ENCODE data around the gene SERTM1. TPM values are rescaled to one million over a fixed set of nuclear protein-coding genes. Genes with fewer than 3 reads are reported as not detected.

SERTM1 gene
- total RNA-seq, 4 donors from 2014 or later: 1.3 to 6.6 (median 4.0) TPM

- peak overlapping the region; percentile 5 to 52 (median 19) for H3K4me3 ChIP-seq (replicated peaks in 1 of 3)
- WGBS, 2 donors: 13% methylated on average over 28 of the region's 33 CpGs
- no peaks in the 10 kb centered on the region for H3K27me3 ChIP-seq
- H3K27ac ChIP-seq: peak overlapping the region in 1 of 3 donors; percentile 24
- peaks cover 0 to 5% of the 10 kb centered on the region in 2 donors for H3K4me1 ChIP-seq
- intact Hi-C loops (cut with DNase I): no loop called here
- TF ChIP-seq POLR2A (IDR thresholded peaks at IDR 0.05): no peak
- TF ChIP-seq, protein P1, sequence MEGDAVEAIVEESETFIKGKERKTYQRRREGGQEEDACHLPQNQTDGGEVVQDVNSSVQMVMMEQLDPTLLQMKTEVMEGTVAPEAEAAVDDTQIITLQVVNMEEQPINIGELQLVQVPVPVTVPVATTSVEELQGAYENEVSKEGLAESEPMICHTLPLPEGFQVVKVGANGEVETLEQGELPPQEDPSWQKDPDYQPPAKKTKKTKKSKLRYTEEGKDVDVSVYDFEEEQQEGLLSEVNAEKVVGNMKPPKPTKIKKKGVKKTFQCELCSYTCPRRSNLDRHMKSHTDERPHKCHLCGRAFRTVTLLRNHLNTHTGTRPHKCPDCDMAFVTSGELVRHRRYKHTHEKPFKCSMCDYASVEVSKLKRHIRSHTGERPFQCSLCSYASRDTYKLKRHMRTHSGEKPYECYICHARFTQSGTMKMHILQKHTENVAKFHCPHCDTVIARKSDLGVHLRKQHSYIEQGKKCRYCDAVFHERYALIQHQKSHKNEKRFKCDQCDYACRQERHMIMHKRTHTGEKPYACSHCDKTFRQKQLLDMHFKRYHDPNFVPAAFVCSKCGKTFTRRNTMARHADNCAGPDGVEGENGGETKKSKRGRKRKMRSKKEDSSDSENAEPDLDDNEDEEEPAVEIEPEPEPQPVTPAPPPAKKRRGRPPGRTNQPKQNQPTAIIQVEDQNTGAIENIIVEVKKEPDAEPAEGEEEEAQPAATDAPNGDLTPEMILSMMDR (IDR thresholded peaks at IDR 0.05): no peak
- H3K36me3 ChIP-seq: no peaks in the 10 kb centered on the region
- no peaks in the 10 kb centered on the region for H3K9me3 ChIP-seq
- DNase-seq: no peak
Measured at GRCh38 chr13:36674337-36675212, 755 bp downstream of the SERTM1 start.

DNA sequence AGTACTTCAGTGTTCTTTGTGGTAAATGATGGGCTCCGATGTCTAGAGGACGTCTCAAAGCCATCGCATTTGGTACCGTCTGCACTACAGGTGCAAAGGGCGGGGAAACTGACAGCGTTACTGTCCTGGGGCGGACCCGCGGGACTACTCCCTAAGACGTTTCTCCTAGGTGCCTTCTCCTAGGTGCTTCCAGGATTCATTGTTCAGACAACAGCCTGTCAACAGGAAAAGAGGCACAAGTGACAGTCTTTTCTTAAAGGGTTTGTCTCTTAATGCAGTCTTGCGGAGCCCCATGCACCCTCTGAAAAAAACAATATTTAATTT lies 1.4 kb downstream of the SERTM1 start:
- Histone ChIP-seq H3K27me3 (no peaks in the 10 kb centered on the region), H3K4me3 (replicated peaks in 1 of 3) (peak overlapping the region in 1 of 3 donors; percentile 52)
- WGBS, 2 donors: 55 to 64% methylated on average over 11 of the region's 11 CpGs

DNA sequence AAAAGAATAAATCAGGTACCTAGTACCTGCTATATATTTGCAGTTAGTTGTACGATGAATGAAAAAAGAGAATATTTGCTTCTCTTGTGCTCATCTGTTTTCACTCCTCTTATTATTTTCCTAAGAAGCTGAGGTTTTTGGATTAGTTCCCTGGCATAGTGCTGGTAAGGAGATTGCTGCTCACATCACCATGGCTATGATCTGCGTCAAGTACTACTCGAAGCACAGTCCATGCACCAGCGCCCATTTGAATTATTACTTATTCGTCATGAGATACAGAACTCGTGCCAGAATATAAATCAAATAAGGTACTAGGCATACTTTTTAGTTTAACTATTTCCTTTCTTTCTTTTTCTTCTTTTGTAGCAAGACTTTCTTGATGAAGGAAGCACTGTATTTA lies 7.1 kb downstream of the SERTM1 start:
- peaks cover 7 to 23% of the 10 kb centered on the region in 2 donors for H3K4me1 ChIP-seq
- intact Hi-C loops (cut with DNase I): no loop called here
- peak; percentile 42 to 50 for DNase-seq
- 9 to 19% methylated on average over 6 of the region's 6 CpGs for WGBS, 2 donors
- no peaks in the 10 kb centered on the region for H3K36me3 ChIP-seq
- no peaks in the 10 kb centered on the region for H3K9me3 ChIP-seq
- no peak overlapping the region for H3K4me3 ChIP-seq (replicated peaks in 1 of 3)
- no peak for TF ChIP-seq POLR2A (IDR thresholded peaks at IDR 0.05)
- TF ChIP-seq, protein P1 (IDR thresholded peaks at IDR 0.05): no peak
- peak overlapping the region; percentile 52 to 77 (median 77) for H3K27ac ChIP-seq
- H3K27me3 ChIP-seq: no peaks in the 10 kb centered on the region

More for the DNA sequence above, 1.4 kb downstream of the SERTM1 start:
- TF ChIP-seq, protein P1 (IDR thresholded peaks at IDR 0.05): no peak
- no peak for TF ChIP-seq POLR2A (IDR thresholded peaks at IDR 0.05)
- no peak for DNase-seq
- intact Hi-C loops (cut with DNase I): no loop called here
- H3K4me1 ChIP-seq: peaks cover 4 to 9% of the 10 kb centered on the region in 2 donors
- no peaks in the 10 kb centered on the region for H3K9me3 ChIP-seq
- no peaks in the 10 kb centered on the region for H3K36me3 ChIP-seq
- H3K27ac ChIP-seq: no peak overlapping the region

- Histone ChIP-seq H3K9me3 (no peaks in the 10 kb centered on the region), H3K27me3 (no peaks in the 10 kb centered on the region), H3K36me3 (no peaks in the 10 kb centered on the region), H3K4me3 (replicated peaks in 1 of 3) (no peak overlapping the region), H3K27ac (peak overlapping the region in 2 of 3 donors; percentile 77), H3K4me1 (peaks cover 7 to 23% of the 10 kb centered on the region in 2 donors)
- TF ChIP-seq POLR2A (IDR thresholded peaks at IDR 0.05): no peak
- TF ChIP-seq, protein P1 (IDR thresholded peaks at IDR 0.05): no peak
- DNase-seq: no peak
- intact Hi-C loops (cut with DNase I): no loop called here
Measured at GRCh38 chr13:36681894-36682624, 8.2 kb downstream of the SERTM1 start.

DNA sequence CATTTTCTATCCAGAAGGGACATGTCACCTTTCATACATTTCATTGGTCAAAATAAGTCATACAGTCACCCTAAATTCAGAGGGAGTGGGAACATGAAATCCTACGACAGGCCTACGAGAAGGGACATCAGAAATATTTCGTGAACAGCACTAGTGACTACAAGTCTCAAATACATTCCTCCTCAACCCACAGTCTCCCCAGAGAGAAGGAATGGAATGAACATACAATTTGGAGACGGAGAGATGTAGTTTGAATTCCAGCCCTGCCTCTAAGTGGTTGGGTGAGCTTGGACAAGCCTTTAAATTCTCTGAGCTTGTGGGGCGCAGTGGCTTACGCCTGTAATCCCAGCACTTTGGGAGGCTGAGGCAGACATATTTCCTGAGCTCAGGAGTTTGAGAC lies 9.9 kb downstream of the SERTM1 start:
- Histone ChIP-seq H3K36me3 (no peaks in the 10 kb centered on the region), H3K9me3 (no peaks in the 10 kb centered on the region), H3K27me3 (no peaks in the 10 kb centered on the region), H3K4me3 (replicated peaks in 1 of 3) (no peak overlapping the region), H3K27ac (no peak overlapping the region), H3K4me1 (peaks cover 7 to 25% of the 10 kb centered on the region in 2 donors)
- DNase-seq: no peak
- intact Hi-C loops (cut with DNase I): no loop called here
- TF ChIP-seq, protein P1 (IDR thresholded peaks at IDR 0.05): no peak
- no peak for TF ChIP-seq POLR2A (IDR thresholded peaks at IDR 0.05)
- WGBS, 2 donors: 90 to 91% methylated on average over 6 of the region's 6 CpGs

All from thyroid gland (tissue), 4 donors.